Activated B cell treated with CpG ODN at 0.5 μM for 24 hours (primary cell): ENCODE results near the gene TRIM43B. TPM values are rescaled to one million over a fixed set of nuclear protein-coding genes. Genes with fewer than 3 reads are reported as not detected.
"Not testable (repeated sequence)": the region's sequence is repeated elsewhere in the genome, so short reads cannot be mapped to it uniquely, and the experiment has no call there.

Source experiments
- ATAC-seq: fragments of 200-7000 bp; cut with Tn5 transposase; one replicate; pipeline ENCODE4 v1.10.0; 2021; ENCODE audit warnings: low read depth, mild to moderate bottlenecking, moderate library complexity
- CTCF ChIA-PET: fragments of 350-600 bp; sonication (Branson Sonifier 250); formaldehyde crosslinking; loops from one replicate; lab custom pipeline; 2021; ENCODE audit warnings: antibody characterized with exemption; lab: Charles Lee
- POLR2A ChIA-PET: fragments of 350-600 bp; sonication (Branson Sonifier 250); formaldehyde crosslinking; loops from one replicate; lab custom pipeline; 2021; ENCODE audit warnings: antibody characterized with exemption; lab: Charles Lee
- DNase-seq: peaks from one replicate; pipeline ENCODE4 v3.0.0; 2022
- H3K27ac Mint-ChIP-seq: one replicate; pipeline ENCODE4 v1.8.0; 2020; ENCODE audit warnings: mixed read lengths
- H3K27me3 Mint-ChIP-seq: one replicate; pipeline ENCODE4 v1.8.0; 2021; ENCODE audit warnings: mixed read lengths
- H3K36me3 Mint-ChIP-seq: one replicate; pipeline ENCODE4 v1.8.0; 2021; ENCODE audit warnings: low read depth, mixed read lengths
- H3K4me1 Mint-ChIP-seq: one replicate; pipeline ENCODE4 v1.8.0; 2021; ENCODE audit warnings: mixed read lengths
- H3K4me3 Mint-ChIP-seq: one replicate; pipeline ENCODE4 v1.8.0; 2020; ENCODE audit warnings: mild to moderate bottlenecking, mixed read lengths
- H3K9me3 Mint-ChIP-seq: one replicate; pipeline ENCODE4 v1.8.0; 2020; ENCODE audit warnings: mixed read lengths
- CTCF ChIP-seq: fragments of 200-600 bp; IDR thresholded peaks from one replicate; pipeline ENCODE4 v1.8.0; 2022; ENCODE audit warnings: antibody characterized with exemption, mild to moderate bottlenecking
- intact Hi-C: fragments of 100-400 bp; cut with micrococcal nuclease; formaldehyde crosslinking; loops from one replicate; pipeline ENCODE4 v1.15.1; 2024
- total RNA-seq: library from RNA; stranded (reverse); gene quantifications from 2 replicates; pipeline ENCODE4 v1.2.3, GENCODE V29; 2022

Gene TRIM43B
- not detected in 2 replicates for total RNA-seq

GRCh38 chr2:95484654-95485053 is at the start of gene TRIM43B:
Gene TRIM43B, minus strand, starts transcription at chr2:95484754. Its CDS starts 2,040 bp downstream, at chr2:95482714.
- H3K27me3 Mint-ChIP-seq, H3K36me3 Mint-ChIP-seq, intact Hi-C loops, ATAC-seq, H3K9me3 Mint-ChIP-seq, POLR2A ChIA-PET, CTCF ChIA-PET, DNase-seq, H3K27ac Mint-ChIP-seq, H3K4me3 Mint-ChIP-seq, H3K4me1 Mint-ChIP-seq: not testable (repeated sequence)

- H3K4me3 Mint-ChIP-seq = peak overlapping the region; percentile 15
- ATAC-seq (no peak), DNase-seq (no peak)
- no peaks in the 10 kb centered on the region for H3K9me3 Mint-ChIP-seq
- TF ChIP-seq CTCF = no peak
- peaks cover 17% of the 10 kb centered on the region for H3K36me3 Mint-ChIP-seq
- peaks cover 29% of the 10 kb centered on the region for H3K4me1 Mint-ChIP-seq
- CTCF ChIA-PET = no interaction called here
- no peak overlapping the region for H3K27ac Mint-ChIP-seq
- POLR2A ChIA-PET = no interaction called here
- H3K27me3 Mint-ChIP-seq = no peaks in the 10 kb centered on the region
- intact Hi-C loops = loop anchor here (1.0 kb wide), 1 partner anchor 8 kb away; no protein-coding TSS in a partner anchor
Measured at GRCh38 chr2:95531254-95531771, 46.8 kb upstream of the TRIM43B start.

GRCh38 chr2:95530734-95531133 is 46.2 kb upstream of the TRIM43B start:
- TF ChIP-seq CTCF = no peak
- POLR2A ChIA-PET = no interaction called here
- intact Hi-C loops = loop anchor here (1.0 kb wide), 1 partner anchor 9 kb away; no protein-coding TSS in a partner anchor
- no peaks in the 10 kb centered on the region for H3K27me3 Mint-ChIP-seq
- no peaks in the 10 kb centered on the region for H3K9me3 Mint-ChIP-seq
- no peak overlapping the region for H3K27ac Mint-ChIP-seq
- DNase-seq = no peak
- peak; percentile 70 for ATAC-seq
- H3K4me1 Mint-ChIP-seq = peaks cover 34% of the 10 kb centered on the region
- H3K36me3 Mint-ChIP-seq = peaks cover 17% of the 10 kb centered on the region
- no peak overlapping the region for H3K4me3 Mint-ChIP-seq
- CTCF ChIA-PET = no interaction called here

GRCh38 chr2:95526360-95527341 is 42.1 kb upstream of the TRIM43B start:
- Mint-ChIP-seq H3K27me3 (no peaks in the 10 kb centered on the region), H3K4me1 (peaks cover 32% of the 10 kb centered on the region), H3K4me3 (peak overlapping the region; percentile 91), H3K36me3 (peaks cover 17% of the 10 kb centered on the region), H3K9me3 (no peaks in the 10 kb centered on the region), H3K27ac (no peak overlapping the region)
- TF ChIP-seq CTCF = no peak
- ATAC-seq (peak; percentile 68), DNase-seq (peak; percentile 50)
- intact Hi-C loops = loop anchor here (5.0 kb wide), 1 partner anchor 124 kb away; the partner anchor contains the start of gene FAHD2A
- ChIA-PET POLR2A (no interaction called here), CTCF (no interaction called here)

- peak overlapping the region; percentile 91 for H3K4me3 Mint-ChIP-seq
- ChIA-PET CTCF (no interaction called here), POLR2A (no interaction called here)
- DNase-seq = no peak
- intact Hi-C loops = loop anchor here (5.0 kb wide), 1 partner anchor 123 kb away; the partner anchor contains the start of gene FAHD2A
- no peaks in the 10 kb centered on the region for H3K9me3 Mint-ChIP-seq
- peaks cover 20% of the 10 kb centered on the region for H3K4me1 Mint-ChIP-seq
- TF ChIP-seq CTCF = no peak
- H3K27me3 Mint-ChIP-seq = no peaks in the 10 kb centered on the region
- peaks cover 9% of the 10 kb centered on the region for H3K36me3 Mint-ChIP-seq
- ATAC-seq = no peak
- H3K27ac Mint-ChIP-seq = peak overlapping the region; percentile 30
Measured at GRCh38 chr2:95525294-95526035, 40.9 kb upstream of the TRIM43B start.
